PC-3 (cell line): Measurements from ENCODE around the gene TSC22D4. TPM values are rescaled to one million over a fixed set of nuclear protein-coding genes. Genes with fewer than 3 reads are reported as not detected.
"Not testable (repeated sequence)": the region's sequence is repeated elsewhere in the genome, so short reads cannot be mapped to it uniquely, and the experiment has no call there.

Experiments used
- ATAC-seq: fragments of 200-7000 bp; cut with Tn5 transposase; 2 replicates; pipeline ENCODE4 v1.9.1; 2020; ENCODE audit warnings: mild to moderate bottlenecking, moderate library complexity
- BruUV-seq: library from RNA; stranded (reverse); fragments of 400-500 nt; replicated peaks from 2 replicates; lab custom pipeline; 2021; lab: Mats Ljungman, UMichigan
- CTCF ChIA-PET: fragments of 300-600 bp; sonication (Branson Sonifier 250); formaldehyde crosslinking; loops from one replicate; lab custom pipeline; 2022; ENCODE audit warnings: antibody characterized with exemption; lab: Charles Lee
- POLR2A ChIA-PET: fragments of 300-600 bp; sonication (Branson Sonifier 250); formaldehyde crosslinking; loops from one replicate; lab custom pipeline; 2022; ENCODE audit warnings: antibody characterized with exemption; ENCODE audit not compliant: unreplicated experiment; lab: Charles Lee
- DNase-seq: peaks from one replicate; pipeline ENCODE4 v3.0.0-alpha.2; 2015
- H2AFZ ChIP-seq: fragments of 300-600 bp; sonication (generic); 2 replicates; pipeline ENCODE4 v1.6.0; 2016; ENCODE audit warnings: antibody characterized with exemption, low read length
- H3F3A ChIP-seq: fragments of 300-600 bp; sonication (generic); one replicate; pipeline ENCODE4 v1.6.0; 2017; ENCODE audit warnings: antibody characterized with exemption, low read length, control low read depth, mild to moderate bottlenecking; ENCODE audit not compliant: unreplicated experiment
- H3K27ac ChIP-seq: fragments of 300-600 bp; sonication (generic); 2 replicates; pipeline ENCODE4 v1.5.1; 2016; ENCODE audit warnings: mild to moderate bottlenecking, low read length
- H3K27me3 ChIP-seq: fragments of 300-600 bp; sonication (generic); 2 replicates; pipeline ENCODE4 v1.6.1; 2016; ENCODE audit warnings: low read length, mixed read lengths
- H3K36me3 ChIP-seq: fragments of 300-600 bp; sonication (generic); 2 replicates; pipeline ENCODE4 v1.6.1; 2016; ENCODE audit warnings: low read depth, mixed run types, low read length, mixed read lengths
- H3K4me1 ChIP-seq: fragments of 300-600 bp; sonication (generic); 2 replicates; pipeline ENCODE4 v1.5.1; 2016; ENCODE audit warnings: low read length; ENCODE audit not compliant: insufficient read depth
- H3K4me2 ChIP-seq: fragments of 300-600 bp; sonication (generic); 2 replicates; pipeline ENCODE4 v1.6.0; 2016; ENCODE audit warnings: low read length
- H3K4me3 ChIP-seq: fragments of 300-600 bp; sonication (generic); 2 replicates; pipeline ENCODE4 v1.5.1; 2016; ENCODE audit warnings: mild to moderate bottlenecking, low read length, mixed read lengths
- H3K79me2 ChIP-seq: fragments of 300-600 bp; sonication (generic); 2 replicates; pipeline ENCODE4 v1.6.1; 2017; ENCODE audit warnings: low read length, mixed read lengths
- H3K9ac ChIP-seq: fragments of 300-600 bp; sonication (generic); 2 replicates; pipeline ENCODE4 v1.6.0; 2016; ENCODE audit warnings: mild to moderate bottlenecking, low read length
- H3K9me2 ChIP-seq: fragments of 300-600 bp; sonication (generic); replicated peaks from 2 replicates; pipeline ENCODE4 v1.6.1; 2016; ENCODE audit warnings: mixed run types, low read length, mixed read lengths
- H3K9me3 ChIP-seq: fragments of 300-600 bp; sonication (generic); 2 replicates; pipeline ENCODE4 v1.6.1; 2016; ENCODE audit warnings: low read length, mixed read lengths
- H4K20me1 ChIP-seq: fragments of 300-600 bp; sonication (generic); 2 replicates; pipeline ENCODE4 v1.6.1; 2016; ENCODE audit warnings: low read length, mixed read lengths
- CTCF ChIP-seq: fragments of 300-600 bp; sonication (generic); conservative IDR thresholded peaks from 2 replicates; pipeline ENCODE4 v1.5.1; 2017; ENCODE audit warnings: antibody characterized with exemption, low read depth, mild to moderate bottlenecking, low read length
- EZH2 ChIP-seq: fragments of 300-600 bp; sonication (generic); IDR thresholded peaks from one replicate; pipeline ENCODE4 v1.6.1; 2017; ENCODE audit warnings: antibody characterized with exemption, mild to moderate bottlenecking, low read length; ENCODE audit not compliant: unreplicated experiment
- EZH2phosphoT487 ChIP-seq: fragments of 300-600 bp; sonication (generic); IDR thresholded peaks from 2 replicates; pipeline ENCODE4 v1.6.1; 2018; ENCODE audit warnings: mild to moderate bottlenecking, antibody characterized with exemption, low read length, borderline replicate concordance
- intact Hi-C: fragments of 100-400 bp; cut with micrococcal nuclease; formaldehyde crosslinking; loops from 2 replicates; pipeline ENCODE4 v1.9.0; 2023
- total RNA-seq: library from RNA; depleted of rRNA; stranded (reverse); fragments of >200 nt; gene quantifications from 2 replicates; pipeline ENCODE4 v1.2.3, GENCODE V29; 2014

The TSC22D4 gene
- total RNA-seq, 1 experiment from 2014 or later = 57.1 TPM

DNA sequence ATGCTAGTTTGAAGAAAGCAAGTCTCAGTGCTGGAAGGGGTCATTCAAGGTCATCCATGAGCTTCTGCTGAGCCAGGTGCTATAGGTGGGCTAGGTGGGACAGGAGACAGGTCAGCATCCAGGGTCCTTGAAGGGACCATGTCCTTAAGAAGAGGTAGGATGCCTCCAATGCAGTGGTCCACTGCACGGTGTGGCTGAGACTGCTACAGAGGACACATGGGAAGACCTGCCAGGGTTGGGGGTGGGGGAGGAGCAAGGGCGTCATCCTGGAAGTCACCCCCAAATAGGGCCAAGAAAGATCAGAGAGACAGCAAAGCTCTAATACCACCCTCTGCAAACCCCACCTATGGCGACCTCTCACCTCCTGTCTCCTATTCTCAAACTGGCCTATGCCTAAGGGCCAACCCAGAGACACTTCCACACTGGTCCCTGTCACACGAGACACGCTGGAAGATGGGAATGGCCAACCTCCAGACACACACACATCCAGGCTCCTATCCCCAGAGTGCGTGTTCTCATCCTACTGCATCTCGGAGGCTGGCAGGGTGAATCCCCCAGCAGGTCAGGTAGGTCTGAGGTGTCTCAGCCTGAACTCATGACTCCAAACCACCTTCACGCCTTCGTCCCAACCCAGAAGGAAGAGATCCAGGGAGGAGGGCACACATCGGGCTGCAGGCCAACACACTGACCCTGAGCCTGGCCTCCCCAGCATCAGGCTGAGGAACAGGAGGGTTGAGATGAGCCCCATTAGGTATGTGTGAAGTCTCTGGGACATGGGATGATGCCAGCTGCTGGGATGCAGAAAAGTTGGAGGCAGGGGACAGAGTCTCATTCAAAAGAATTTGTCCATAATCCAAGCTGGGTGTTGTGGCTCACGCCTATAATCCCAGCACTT, 37.1 kb downstream of the TSC22D4 start:
- Histone ChIP-seq H4K20me1 (no peaks in the 10 kb centered on the region), H3K4me3 (no peak overlapping the region), H3K9me2 (no peaks in the 10 kb centered on the region), H2AFZ (no peak overlapping the region), H3K9me3 (no peaks in the 10 kb centered on the region), H3K4me1 (no peaks in the 10 kb centered on the region), H3K79me2 (no peaks in the 10 kb centered on the region), H3K36me3 (no peaks in the 10 kb centered on the region), H3K27ac (no peak overlapping the region), H3F3A (no peaks in the 10 kb centered on the region), H3K4me2 (no peak overlapping the region), H3K9ac (no peak overlapping the region), H3K27me3 (no peaks in the 10 kb centered on the region)
- ATAC-seq = no peak
- no TSS peak for BruUV-seq
- no peak for DNase-seq
- intact Hi-C loops = no loop called here
- POLR2A ChIA-PET = no interaction called here
- CTCF ChIA-PET = no interaction called here
- TF ChIP-seq EZH2phosphoT487 (no peak), EZH2 (no peak), CTCF (no peak)

DNA sequence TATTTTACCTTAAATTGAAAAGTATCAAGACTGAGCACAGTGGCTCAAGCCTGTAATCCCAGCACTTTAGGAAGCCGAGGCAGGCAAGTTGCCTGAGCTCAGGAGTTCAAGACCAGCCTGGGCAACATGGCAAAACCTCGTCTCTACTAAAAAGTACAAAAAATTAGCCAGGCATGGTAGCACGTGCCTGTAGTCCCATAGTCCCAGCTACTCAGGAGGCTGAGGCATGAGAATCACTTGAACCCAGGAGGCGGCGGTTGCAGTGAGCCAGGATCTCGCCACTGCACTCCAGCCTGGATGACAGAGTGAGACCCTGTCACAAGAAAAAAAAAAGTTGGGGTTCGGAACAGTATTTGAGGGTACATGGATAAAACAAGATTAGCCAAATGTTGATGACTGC, 39.8 kb downstream of the TSC22D4 start:
- H3K4me3 ChIP-seq, DNase-seq, BruUV-seq, H3K9ac ChIP-seq, H2AFZ ChIP-seq, H4K20me1 ChIP-seq, H3K9me3 ChIP-seq, H3K4me1 ChIP-seq, H3K27ac ChIP-seq, H3K4me2 ChIP-seq, ATAC-seq, intact Hi-C loops, H3F3A ChIP-seq, H3K36me3 ChIP-seq, POLR2A ChIA-PET, CTCF ChIA-PET, H3K27me3 ChIP-seq, H3K9me2 ChIP-seq: not testable (repeated sequence)
- peaks cover 17% of the 10 kb centered on the region for H3K79me2 ChIP-seq

GRCh38 chr7:100438731-100439130, 40.3 kb downstream of the TSC22D4 start:
- CTCF ChIA-PET, H3K4me2 ChIP-seq: not testable (repeated sequence)
- POLR2A ChIA-PET = interaction anchor here (0.7 kb wide), 1 partner anchor 1152 kb away, joined by 9 read pairs; no protein-coding TSS in a partner anchor

More at GRCh38 chr7:100438731-100439130, 40.3 kb downstream of the TSC22D4 start:
- H3K36me3 ChIP-seq, H4K20me1 ChIP-seq, DNase-seq, H3F3A ChIP-seq, H3K9me3 ChIP-seq, H3K9ac ChIP-seq, ATAC-seq, H3K27me3 ChIP-seq, BruUV-seq, H3K9me2 ChIP-seq, intact Hi-C loops, H2AFZ ChIP-seq, H3K4me3 ChIP-seq, H3K27ac ChIP-seq: not testable (repeated sequence)
- peaks cover 14% of the 10 kb centered on the region for H3K4me1 ChIP-seq
- peaks cover 22% of the 10 kb centered on the region for H3K79me2 ChIP-seq
